GM12892 (cell line): ENCODE measurements around the gene CERS6.

ENCODE experiments used
- POLR2A ChIP-seq: IDR thresholded peaks from 2 replicates; pipeline ENCODE4 v1.6.1; 2011; ENCODE audit warnings: low read depth, low read length, control low read depth
- POLR2AphosphoS5 ChIP-seq: IDR thresholded peaks from 2 replicates; pipeline ENCODE4 v1.6.1; 2011; ENCODE audit warnings: low read depth, low read length, control low read depth

- no peak for TF ChIP-seq POLR2A
- no peak for TF ChIP-seq POLR2AphosphoS5
These were observed 80.9 kb downstream of the CERS6 start for GRCh38 chr2:168536925-168537466.
